HG03066 (cell line): Measurements from ENCODE around the gene CYP1B1.
"Not testable (repeated sequence)": the region's sequence is repeated elsewhere in the genome, so short reads cannot be mapped to it uniquely, and the experiment has no call there.

Experiments
- ATAC-seq: cut with Tn5 transposase; IDR thresholded peaks from one replicate; pipeline ENCODE4 v1.9.1; 2021; ENCODE audit warnings: low read depth; ENCODE audit not compliant: unreplicated experiment

The CYP1B1 gene

GRCh38 chr2:38037757-38038621 lies 38.0 kb downstream of the CYP1B1 start:
- ATAC-seq = peak; percentile 80

- ATAC-seq = no peak
Measured at GRCh38 chr2:38037325-38037724, 38.6 kb downstream of the CYP1B1 start.

GRCh38 chr2:38035968-38036367 lies 40.0 kb downstream of the CYP1B1 start:
- ATAC-seq = no peak

- no peak for ATAC-seq
Measured at GRCh38 chr2:38033646-38034045, 42.3 kb downstream of the CYP1B1 start.

- no peak for ATAC-seq
Measured at GRCh38 chr2:38032946-38033345, 43.0 kb downstream of the CYP1B1 start.

GRCh38 chr2:38030635-38031355 lies 45.2 kb downstream of the CYP1B1 start:
- ATAC-seq = no peak

- no peak for ATAC-seq
Measured at GRCh38 chr2:38029512-38029911, 46.4 kb downstream of the CYP1B1 start.

- ATAC-seq = no peak
Measured at GRCh38 chr2:38028829-38029228, 47.1 kb downstream of the CYP1B1 start.

GRCh38 chr2:38026846-38027245 lies 49.1 kb downstream of the CYP1B1 start:
- no peak for ATAC-seq

GRCh38 chr2:38021589-38021988 lies 54.4 kb downstream of the CYP1B1 start:
- ATAC-seq = no peak

- ATAC-seq = not testable (repeated sequence)
Measured at GRCh38 chr2:38020359-38021069, 55.4 kb downstream of the CYP1B1 start.

- no peak for ATAC-seq
Measured at GRCh38 chr2:38017836-38018235, 58.1 kb downstream of the CYP1B1 start.
